Measurements from ENCODE around the gene SPATS2L.

SPATS2L gene

GRCh38 chr2:200525882-200526651 lies 219.6 kb downstream of the SPATS2L start, which contains the start of gene SGO2:
Gene SGO2 (plus strand): TSS chr2:200526207. CDS start chr2:200532976, 6,769 bp downstream.
- TF ChIP-seq CTCF (conservative IDR thresholded peaks at IDR 0.05; ENCODE audit: low read length) (no peak; the same call in 1 of the 2 replicates), EZH2phosphoT487 (IDR thresholded peaks at IDR 0.05; ENCODE audit: borderline replicate concordance) (no peak)

GRCh38 chr2:200528228-200528627 lies 221.7 kb downstream of the SPATS2L start:
- peak overlapping the region; percentile 91 for H3K4me2 ChIP-seq (ENCODE audit: low read depth, low read length, poor library complexity, severe bottlenecking)
- H3K4me3 ChIP-seq (ENCODE audit: low read length, poor library complexity, severe bottlenecking), result peak overlapping the region; percentile 94
- H3K79me2 ChIP-seq (ENCODE audit: insufficient read depth, low read length), result peaks cover 68% of the 10 kb centered on the region
- H3K9me2 ChIP-seq (replicated peaks; ENCODE audit: low read depth, low read length), result no peaks in the 10 kb centered on the region
- H3F3A ChIP-seq (ENCODE audit: low read depth), result no peaks in the 10 kb centered on the region
- no peak for TF ChIP-seq CTCF (conservative IDR thresholded peaks at IDR 0.05; ENCODE audit: low read length)
- TF ChIP-seq EZH2phosphoT487 (IDR thresholded peaks at IDR 0.05; ENCODE audit: borderline replicate concordance), result no peak
- H2AFZ ChIP-seq (ENCODE audit: low read length), result no peak overlapping the region
- peaks cover 9% of the 10 kb centered on the region for H4K20me1 ChIP-seq (ENCODE audit: insufficient read depth, low read length, poor library complexity, severe bottlenecking)
- peaks cover 22% of the 10 kb centered on the region for H3K27me3 ChIP-seq (ENCODE audit: insufficient read depth, low read length, poor library complexity, severe bottlenecking)
- H3K4me1 ChIP-seq (ENCODE audit: insufficient read depth, low read length, poor library complexity, severe bottlenecking), result peaks cover 60% of the 10 kb centered on the region
- peak overlapping the region; percentile 94 for H3K9ac ChIP-seq (ENCODE audit: low read depth, low read length, poor library complexity, severe bottlenecking)
- no peaks in the 10 kb centered on the region for H3K9me3 ChIP-seq (ENCODE audit: insufficient read depth, low read depth, low read length)
- H3K36me3 ChIP-seq (ENCODE audit: insufficient read depth, low read length), result peaks cover 2% of the 10 kb centered on the region; the same call in 1 of the 2 replicates

More at GRCh38 chr2:200525882-200526651, 219.6 kb downstream of the SPATS2L start, which contains the start of gene SGO2:
- H3K27me3 ChIP-seq (ENCODE audit: insufficient read depth, low read length, poor library complexity, severe bottlenecking), result peaks cover 44% of the 10 kb centered on the region
- H2AFZ ChIP-seq (ENCODE audit: low read length), result peak within 1 kb of the TSS; percentile 88
- no peaks in the 10 kb centered on the region for H3F3A ChIP-seq (ENCODE audit: low read depth)
- no peaks in the 10 kb centered on the region for H3K9me3 ChIP-seq (ENCODE audit: insufficient read depth, low read depth, low read length)
- peaks cover 45% of the 10 kb centered on the region for H3K4me1 ChIP-seq (ENCODE audit: insufficient read depth, low read length, poor library complexity, severe bottlenecking)
- H3K9me2 ChIP-seq (replicated peaks; ENCODE audit: low read depth, low read length), result no peaks in the 10 kb centered on the region
- peaks cover 9% of the 10 kb centered on the region for H4K20me1 ChIP-seq (ENCODE audit: insufficient read depth, low read length, poor library complexity, severe bottlenecking)
- peak within 1 kb of the TSS; percentile 94 for H3K4me3 ChIP-seq (ENCODE audit: low read length, poor library complexity, severe bottlenecking)
- H3K9ac ChIP-seq (ENCODE audit: low read depth, low read length, poor library complexity, severe bottlenecking), result peak within 1 kb of the TSS; percentile 94
- H3K79me2 ChIP-seq (ENCODE audit: insufficient read depth, low read length), result peaks cover 49% of the 10 kb centered on the region
- no peaks in the 10 kb centered on the region for H3K36me3 ChIP-seq (ENCODE audit: insufficient read depth, low read length)
- H3K4me2 ChIP-seq (ENCODE audit: low read depth, low read length, poor library complexity, severe bottlenecking), result peak within 1 kb of the TSS; percentile 91

Data from Loucy (cell line).